GM19239 (cell line): ENCODE measurements around the gene SDHAF4.
"Not testable (repeated sequence)": the region's sequence is repeated elsewhere in the genome, so short reads cannot be mapped to it uniquely, and the experiment has no call there.

Experiments
- DNase-seq: peaks from one replicate; pipeline ENCODE4 v3.0.0; 2011; ENCODE audit warnings: low spot score; ENCODE audit not compliant: insufficient read length
- FAIRE-seq: peaks from 2 replicates; lab custom pipeline; 2011; peaks lifted over from hg19 to GRCh38; lab: Jason Lieb, UNC

The SDHAF4 gene

GRCh38 chr6:70566751-70567382 lies at the start of gene SDHAF4:
Gene SDHAF4 (plus strand): TSS chr6:70566930. CDS start chr6:70566941, 11 bp downstream.
- FAIRE-seq (peak; percentile 71), DNase-seq (peak; percentile 87)

GRCh38 chr6:70518723-70519122 lies 48.0 kb upstream of the SDHAF4 start:
- FAIRE-seq (no peak), DNase-seq (no peak)

DNA sequence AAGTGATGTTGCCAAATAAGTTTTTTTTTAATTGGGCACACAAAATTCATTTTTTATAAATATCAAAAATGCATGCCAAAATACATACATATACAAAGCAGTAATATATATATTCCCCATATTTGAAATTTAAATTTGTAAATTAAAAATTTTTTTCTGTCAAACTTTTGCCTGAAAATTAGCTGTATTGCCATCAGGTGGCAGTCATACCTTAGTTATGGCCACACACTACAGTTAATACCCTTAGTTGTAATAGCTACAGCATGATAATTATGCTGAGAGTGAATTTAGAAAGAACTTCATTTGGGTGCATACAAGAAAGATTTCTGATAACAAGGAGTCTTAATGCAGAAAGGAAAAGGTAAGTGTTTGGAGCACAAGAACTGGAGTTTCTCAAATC lies 46.2 kb upstream of the SDHAF4 start:
- DNase-seq (no peak), FAIRE-seq (no peak)

GRCh38 chr6:70524721-70525286 lies 41.9 kb upstream of the SDHAF4 start:
- DNase-seq (no peak), FAIRE-seq (no peak)

- DNase-seq (no peak), FAIRE-seq (no peak)
These were observed 39.5 kb upstream of the SDHAF4 start for GRCh38 chr6:70527071-70527737.

DNA sequence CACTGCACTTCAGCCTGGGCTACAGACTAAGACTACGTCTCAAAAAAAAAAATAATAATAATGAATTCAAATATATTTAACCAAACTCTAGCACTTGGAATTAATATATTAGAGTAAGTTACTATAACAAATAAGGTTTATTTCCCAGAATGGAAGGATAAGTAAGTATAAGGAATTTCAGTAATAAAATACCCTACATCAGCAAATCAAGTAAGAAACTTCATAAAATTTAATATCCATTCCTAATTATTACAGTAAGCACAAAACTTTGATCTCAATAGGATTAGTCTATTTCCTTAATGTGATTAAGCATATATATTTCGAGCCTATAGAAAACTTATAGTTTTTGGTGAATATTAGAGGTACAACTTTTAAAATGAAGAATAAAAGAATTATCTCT lies 36.7 kb upstream of the SDHAF4 start:
- FAIRE-seq (no peak), DNase-seq (no peak)

DNA sequence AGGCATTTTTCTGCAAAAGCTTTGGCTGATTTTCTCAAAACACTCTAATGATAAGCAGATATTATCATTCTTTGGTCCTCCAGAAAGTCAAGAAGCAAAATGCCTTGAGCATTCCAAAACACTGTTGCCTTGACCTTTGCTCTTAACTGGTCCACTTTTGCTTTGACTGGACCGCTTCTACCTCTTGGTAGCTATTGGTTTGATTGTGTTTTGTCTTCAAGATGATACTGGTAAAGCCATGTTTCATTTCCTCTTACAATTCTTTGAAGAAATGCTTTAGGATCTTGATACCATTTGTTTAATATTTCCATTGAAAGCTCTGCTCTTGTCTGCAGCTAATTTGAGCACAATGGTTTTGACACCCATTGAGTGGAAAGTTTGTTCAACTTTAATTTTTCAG lies 35.6 kb upstream of the SDHAF4 start:
- peak; percentile 89 for FAIRE-seq
- no peak for DNase-seq

- FAIRE-seq (peak; percentile 8), DNase-seq (no peak)
These were observed 29.5 kb upstream of the SDHAF4 start for GRCh38 chr6:70537266-70537665.

GRCh38 chr6:70538376-70538775 lies 28.4 kb upstream of the SDHAF4 start:
- DNase-seq (peak; percentile 2), FAIRE-seq (peak; percentile 95)

DNA sequence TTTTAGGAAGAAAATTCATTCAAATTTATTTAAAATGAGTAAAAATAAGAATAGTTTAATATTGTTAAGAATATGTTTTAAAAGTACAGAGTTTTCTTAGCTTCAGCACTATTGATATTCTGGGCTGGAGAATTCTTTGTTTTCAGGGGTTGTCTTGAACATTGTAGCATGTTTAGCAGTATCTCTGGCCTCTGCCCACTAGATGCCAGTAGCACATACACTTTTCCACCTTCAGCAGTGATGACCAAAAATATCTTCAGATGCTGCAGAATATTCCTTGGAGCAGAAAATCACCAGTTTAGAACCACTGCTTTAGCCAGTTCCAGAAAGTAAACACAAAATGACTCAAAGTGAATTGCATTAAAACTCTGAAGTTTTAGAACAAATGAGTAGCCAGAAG lies 19.4 kb upstream of the SDHAF4 start:
- DNase-seq (no peak), FAIRE-seq (no peak)

GRCh38 chr6:70547905-70548304 lies 18.8 kb upstream of the SDHAF4 start:
- no peak for DNase-seq
- FAIRE-seq: no peak

- FAIRE-seq (no peak), DNase-seq (no peak)
These were observed 17.4 kb upstream of the SDHAF4 start for GRCh38 chr6:70549327-70549726.

DNA sequence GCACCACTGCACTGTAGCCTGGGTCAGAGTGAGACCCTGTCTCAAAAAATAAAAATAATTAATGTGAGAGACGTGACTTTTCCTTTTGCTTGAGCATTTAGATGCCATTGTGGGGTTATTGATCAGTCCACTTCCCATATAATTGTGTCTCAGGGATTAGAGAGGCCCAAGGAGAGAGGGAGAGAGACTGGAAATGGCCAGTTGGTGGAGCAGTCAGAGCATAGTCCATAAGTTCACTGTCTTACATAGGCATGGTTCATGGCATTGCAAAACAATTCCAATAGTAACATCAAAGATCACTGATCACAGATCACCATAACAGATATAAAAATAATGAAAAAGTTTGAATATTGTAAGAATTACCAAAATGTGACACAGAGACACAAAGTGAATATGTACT lies 15.2 kb upstream of the SDHAF4 start:
- no peak for DNase-seq
- FAIRE-seq: no peak

GRCh38 chr6:70552286-70552940 lies 14.3 kb upstream of the SDHAF4 start:
- FAIRE-seq, DNase-seq: not testable (repeated sequence)

DNA sequence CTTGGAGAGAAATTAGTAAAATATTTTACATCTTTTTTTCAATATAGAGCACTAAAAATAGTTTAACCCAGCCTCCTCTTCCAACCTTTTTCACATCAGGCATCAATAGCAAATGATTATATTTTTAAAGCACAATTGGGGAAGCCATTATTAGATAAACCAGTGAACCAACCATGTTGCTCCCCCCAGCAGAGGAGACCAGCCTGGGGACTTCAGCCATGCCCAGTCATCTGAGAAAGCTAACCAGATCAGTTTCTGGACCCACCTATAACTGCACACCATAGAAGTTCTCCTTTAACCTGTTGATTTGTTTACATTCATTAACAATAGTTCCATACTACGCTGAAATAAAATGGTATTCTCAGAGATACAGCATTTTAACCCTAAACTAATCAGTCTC lies 13.8 kb upstream of the SDHAF4 start:
- FAIRE-seq: peak; percentile 21
- no peak for DNase-seq

DNA sequence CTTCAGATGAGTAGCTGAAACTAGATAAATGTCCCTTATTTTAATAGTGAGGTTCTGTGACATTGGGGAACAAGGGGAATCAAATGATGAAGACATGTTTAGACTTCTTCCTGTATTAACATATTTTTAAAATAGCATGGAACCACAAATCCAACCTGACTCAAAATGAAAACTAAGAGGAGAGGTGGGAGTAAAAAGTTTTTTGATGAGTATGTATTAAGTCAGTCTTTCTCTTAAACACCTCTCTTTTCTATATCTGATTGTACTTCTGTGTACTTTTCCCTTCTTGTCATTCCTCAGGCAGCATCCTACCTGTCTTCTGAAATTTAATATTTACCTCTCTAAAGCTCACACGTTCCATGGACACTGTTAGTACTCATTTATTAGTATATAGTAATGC lies 8.7 kb upstream of the SDHAF4 start:
- FAIRE-seq (no peak), DNase-seq (no peak)

DNA sequence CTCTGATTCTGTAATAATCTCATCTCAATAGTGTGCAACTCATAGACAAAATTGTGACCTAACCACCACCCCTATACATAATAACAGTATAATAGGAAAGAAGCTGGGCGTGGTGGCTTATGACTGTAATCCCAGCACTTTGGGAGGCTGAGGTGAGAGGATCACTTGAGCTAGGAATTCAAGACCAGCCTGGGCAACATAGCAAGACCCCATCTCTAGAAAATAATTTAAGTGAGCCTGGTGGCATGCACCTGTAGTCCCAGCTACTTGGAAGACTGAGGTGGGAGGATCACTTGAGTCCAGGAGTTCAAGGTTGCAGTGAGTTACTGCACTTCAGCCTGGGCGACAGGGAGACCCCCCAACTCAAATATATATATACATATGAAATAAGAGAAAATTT lies 4.3 kb upstream of the SDHAF4 start:
- not testable (repeated sequence) for FAIRE-seq, DNase-seq

- DNase-seq (no peak), FAIRE-seq (no peak)
These were observed 3.2 kb upstream of the SDHAF4 start for GRCh38 chr6:70563530-70563929.

DNA sequence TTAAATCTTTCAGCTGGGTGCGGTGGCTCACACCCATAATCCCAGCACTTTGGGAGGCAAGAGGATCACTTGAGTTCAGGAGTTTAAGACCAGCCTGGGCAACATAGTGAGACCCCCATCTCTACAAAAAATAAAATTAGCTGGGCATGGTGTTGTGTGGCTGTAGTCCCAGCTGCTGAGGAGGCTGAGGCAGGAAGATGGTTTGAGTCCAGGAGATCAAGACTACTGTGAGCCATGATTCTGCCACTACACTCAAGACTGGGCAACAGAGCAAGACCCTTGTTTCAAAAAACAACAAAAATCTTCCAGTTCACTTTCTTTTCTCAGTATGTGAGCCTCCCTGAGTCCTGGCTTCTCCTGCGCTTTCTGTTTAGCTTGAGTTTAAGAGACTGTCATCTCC lies 7.9 kb downstream of the SDHAF4 start:
- no peak for DNase-seq

GRCh38 chr6:70575899-70576495 lies 9.3 kb downstream of the SDHAF4 start:
- no peak for DNase-seq
- no peak for FAIRE-seq

More for the DNA sequence above, 7.9 kb downstream of the SDHAF4 start:
- no peak for FAIRE-seq

DNA sequence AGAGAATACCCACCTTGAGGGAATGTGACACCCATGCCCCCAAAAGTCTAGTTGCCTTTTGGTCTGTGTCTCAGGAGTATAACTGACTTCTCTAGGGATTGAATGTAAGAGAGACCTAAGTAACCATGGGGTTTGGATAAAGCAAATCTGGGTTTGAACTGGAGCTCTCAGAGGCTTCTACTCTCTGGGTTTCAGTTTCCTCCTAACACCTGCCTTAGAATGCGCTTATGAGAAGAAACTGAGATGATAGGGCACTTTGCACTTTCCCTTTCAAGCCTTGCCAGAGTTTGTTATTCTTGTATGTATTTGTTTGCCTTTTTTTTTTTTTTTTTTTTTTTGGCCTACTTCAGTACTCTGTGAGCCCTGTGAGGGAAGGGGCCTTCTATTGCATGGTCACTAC lies 19.4 kb downstream of the SDHAF4 start:
- DNase-seq (peak; percentile 44), FAIRE-seq (peak; percentile 92)
